GM12872 (cell line): ENCODE measurements around the gene SLC23A3.

Experiments used
- TF ChIP-seq, protein P1 (sequence below): IDR thresholded peaks from 3 replicates; pipeline ENCODE4 v1.5.1; 2011; ENCODE audit warnings: low read depth, mild to moderate bottlenecking, low read length, moderate library complexity; ENCODE audit not compliant: insufficient read depth

The SLC23A3 gene

DNA sequence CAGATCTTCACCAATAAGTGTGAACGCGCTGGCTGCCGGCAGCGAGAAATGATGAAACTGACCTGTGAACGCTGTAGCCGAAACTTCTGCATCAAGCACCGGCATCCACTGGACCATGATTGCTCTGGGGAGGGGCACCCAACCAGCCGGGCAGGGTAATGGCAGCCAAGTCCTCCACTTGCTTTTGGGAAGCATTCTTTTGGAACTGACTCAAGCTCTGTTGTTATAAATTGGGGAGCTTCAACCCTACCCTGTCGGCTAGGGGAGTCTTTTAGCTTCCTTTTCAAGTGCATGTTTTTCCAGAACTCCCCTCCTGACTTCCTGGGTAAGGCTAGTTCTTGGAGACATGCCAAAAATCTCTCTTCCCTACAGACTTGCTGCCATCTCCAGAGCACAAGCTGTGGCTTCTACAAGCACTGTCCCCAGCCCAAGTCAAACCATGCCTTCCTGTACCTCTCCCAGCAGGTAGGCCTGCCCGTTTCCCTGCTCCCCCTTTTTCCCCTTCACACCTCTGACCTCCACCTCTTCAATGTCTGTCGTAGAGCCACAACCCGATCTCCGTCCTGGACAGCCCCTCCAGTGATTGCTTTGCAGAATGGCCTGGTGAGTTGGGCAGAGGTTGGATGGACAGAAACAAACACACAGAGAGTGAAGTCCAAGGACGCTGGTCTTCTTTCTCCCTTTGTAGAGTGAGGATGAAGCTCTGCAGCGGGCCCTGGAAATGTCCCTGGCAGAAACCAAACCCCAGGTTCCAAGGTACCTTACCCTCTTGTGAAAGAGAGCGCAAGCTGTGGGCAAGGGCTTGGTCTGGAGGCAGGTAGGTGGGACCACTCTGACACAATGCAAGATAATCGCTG lies 38.3 kb upstream of the SLC23A3 start:
- TF ChIP-seq, protein P1, sequence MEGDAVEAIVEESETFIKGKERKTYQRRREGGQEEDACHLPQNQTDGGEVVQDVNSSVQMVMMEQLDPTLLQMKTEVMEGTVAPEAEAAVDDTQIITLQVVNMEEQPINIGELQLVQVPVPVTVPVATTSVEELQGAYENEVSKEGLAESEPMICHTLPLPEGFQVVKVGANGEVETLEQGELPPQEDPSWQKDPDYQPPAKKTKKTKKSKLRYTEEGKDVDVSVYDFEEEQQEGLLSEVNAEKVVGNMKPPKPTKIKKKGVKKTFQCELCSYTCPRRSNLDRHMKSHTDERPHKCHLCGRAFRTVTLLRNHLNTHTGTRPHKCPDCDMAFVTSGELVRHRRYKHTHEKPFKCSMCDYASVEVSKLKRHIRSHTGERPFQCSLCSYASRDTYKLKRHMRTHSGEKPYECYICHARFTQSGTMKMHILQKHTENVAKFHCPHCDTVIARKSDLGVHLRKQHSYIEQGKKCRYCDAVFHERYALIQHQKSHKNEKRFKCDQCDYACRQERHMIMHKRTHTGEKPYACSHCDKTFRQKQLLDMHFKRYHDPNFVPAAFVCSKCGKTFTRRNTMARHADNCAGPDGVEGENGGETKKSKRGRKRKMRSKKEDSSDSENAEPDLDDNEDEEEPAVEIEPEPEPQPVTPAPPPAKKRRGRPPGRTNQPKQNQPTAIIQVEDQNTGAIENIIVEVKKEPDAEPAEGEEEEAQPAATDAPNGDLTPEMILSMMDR = no peak

DNA sequence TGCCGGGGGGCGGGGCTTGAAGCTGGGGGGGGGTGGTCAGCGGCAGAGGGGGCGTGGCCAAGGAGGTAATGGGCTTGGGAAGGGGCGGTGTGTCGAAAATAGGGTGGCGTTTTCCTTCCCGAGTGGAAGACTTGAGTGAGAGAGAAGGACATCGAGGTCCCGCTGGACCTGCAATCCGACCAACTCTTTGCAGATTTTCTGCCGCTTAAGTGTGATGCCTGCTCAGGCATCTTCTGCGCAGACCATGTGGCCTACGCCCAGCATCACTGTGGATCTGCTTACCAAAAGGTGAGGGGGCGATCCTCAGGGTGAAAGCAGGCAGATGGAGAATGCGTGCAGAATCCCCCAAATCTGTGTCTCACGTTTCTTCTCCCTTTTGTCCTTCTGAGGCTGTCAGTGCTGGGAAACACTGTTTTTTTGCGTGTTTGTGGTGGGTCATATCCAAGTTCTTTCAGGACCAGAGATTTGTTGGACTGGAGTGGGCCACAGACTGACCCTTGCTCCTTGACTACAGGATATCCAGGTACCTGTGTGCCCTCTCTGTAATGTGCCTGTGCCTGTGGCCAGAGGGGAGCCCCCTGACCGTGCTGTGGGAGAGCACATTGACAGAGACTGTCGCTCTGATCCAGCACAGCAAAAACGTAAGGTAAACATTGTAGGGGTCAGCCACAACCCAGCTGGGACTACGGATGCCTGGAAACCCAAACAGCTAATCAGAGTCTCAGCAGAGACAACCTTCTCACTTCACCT lies 37.5 kb upstream of the SLC23A3 start:
- TF ChIP-seq, protein P1 = no peak

DNA sequence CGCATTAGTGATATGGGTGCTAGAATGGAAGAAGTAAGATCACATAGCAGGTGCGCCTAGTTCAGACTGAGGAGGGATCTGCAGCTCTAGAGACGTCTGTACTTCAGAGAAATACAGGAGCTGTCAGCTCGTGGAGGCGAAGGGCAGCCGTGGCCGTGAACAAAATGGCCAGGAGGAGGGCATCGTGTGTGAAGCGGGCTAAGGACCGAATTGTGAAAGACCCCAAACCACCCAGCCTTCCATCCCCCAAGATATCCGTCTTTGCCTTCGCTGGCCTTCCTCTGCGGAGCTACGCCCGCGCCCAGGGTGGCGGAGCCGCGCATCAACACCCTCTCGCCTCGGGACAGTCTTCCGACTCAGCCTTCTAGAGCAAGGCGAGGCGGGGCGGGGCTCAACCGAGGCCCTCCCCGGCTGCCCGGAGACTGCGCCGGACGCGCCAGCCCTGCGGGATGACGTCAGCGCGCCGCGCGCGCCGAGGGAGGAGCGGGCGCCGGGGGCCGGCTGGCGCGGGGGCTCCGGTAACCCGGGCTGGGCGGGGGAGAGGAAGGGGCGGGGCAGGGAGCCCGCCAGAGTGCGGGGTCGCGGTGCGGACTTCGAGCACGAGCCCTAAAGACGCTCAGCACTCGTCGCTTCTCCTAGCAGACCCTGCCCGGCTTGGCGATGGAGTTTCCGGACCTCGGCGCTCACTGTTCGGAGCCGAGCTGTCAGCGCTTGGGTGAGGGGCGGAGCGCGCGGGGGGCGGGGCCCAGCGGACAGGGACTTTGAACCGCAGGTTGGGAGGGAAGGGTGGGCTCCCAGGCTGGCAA lies 36.7 kb upstream of the SLC23A3 start, which contains the start of gene ZFAND2B:
TSS of gene ZFAND2B (plus strand) at position 455 of the 806 bp plus-strand sequence. CDS start at position 661, 206 bp downstream.
- TF ChIP-seq, protein P1 = no peak

DNA sequence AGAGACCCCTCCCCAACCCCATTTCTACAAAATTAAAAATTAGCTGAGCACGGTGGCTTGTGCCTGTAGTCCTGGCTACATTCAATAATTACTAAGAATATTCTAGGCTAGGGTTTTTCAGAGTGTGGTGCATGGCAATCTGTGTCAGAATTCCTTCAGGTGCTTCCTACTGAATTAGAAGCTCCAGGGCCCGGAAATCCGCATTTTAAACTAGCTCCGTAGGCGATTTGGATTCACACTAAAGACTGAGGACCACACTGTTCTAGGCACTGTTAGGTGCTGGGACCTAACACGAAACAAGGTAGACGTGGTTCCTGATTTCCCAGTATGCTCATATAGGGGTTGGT lies 36.1 kb upstream of the SLC23A3 start:
- TF ChIP-seq, protein P1 = no peak

DNA sequence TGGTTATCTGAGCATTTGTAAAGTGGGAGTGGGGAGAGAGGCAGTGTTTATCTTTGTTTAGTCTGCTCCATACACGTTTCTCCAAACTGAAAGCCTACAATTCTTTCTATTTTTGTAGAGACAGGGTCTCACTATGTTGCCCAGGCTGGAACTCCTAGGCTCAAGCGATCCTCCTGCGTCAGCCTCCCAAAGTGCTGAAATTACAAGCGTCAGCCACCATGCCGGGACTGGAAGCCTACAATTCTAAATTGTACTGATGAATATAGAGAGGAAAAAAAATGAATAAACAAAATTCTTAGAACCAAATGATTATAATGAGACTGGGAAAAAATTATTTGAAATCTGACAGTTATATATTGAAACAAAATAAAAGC lies 35.3 kb upstream of the SLC23A3 start:
- TF ChIP-seq, protein P1 = no peak

DNA sequence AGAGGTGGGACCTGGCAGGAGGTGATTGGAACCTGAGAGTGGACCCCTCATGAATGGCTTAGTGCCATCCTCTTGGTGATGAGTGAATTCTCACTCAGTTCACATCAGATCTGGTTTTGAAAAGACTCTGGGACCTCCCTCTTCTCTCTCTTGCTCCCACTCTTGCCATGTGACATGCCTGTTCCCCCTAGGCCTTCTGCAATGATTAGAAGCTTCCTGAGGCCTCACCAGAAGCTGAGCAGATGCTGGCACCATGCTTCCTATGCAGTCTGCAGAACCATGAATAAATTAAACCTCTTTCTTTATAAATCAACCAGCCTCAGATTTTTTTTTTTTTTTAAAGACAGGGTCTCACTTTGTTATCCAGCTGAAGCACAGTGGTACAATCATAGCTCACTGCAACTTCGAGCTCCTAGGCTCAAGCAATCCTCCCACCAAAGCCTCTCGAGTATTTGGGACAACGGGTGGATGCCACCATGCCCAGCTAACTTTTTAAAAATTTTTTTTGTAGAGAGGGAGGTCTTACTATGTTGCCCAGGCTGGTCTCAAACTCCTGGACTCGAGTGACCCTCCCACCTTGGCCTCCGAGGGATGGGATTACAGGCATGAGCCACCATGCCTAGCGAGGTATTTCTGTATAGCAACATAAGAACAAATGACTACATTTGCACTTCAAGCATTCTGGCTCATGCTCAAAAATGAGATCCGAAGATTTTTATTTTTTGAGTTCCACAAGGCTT lies 34.8 kb upstream of the SLC23A3 start:
- TF ChIP-seq, protein P1 = no peak
